Measurements from ENCODE around the gene CR1. TPM values are rescaled to one million over a fixed set of nuclear protein-coding genes. Genes with fewer than 3 reads are reported as not detected.
"Not testable (repeated sequence)": the region's sequence is repeated elsewhere in the genome, so short reads cannot be mapped to it uniquely, and the experiment has no call there.

Gene CR1
- total RNA-seq, 1 experiment from 2014 or later, result not detected

DNA sequence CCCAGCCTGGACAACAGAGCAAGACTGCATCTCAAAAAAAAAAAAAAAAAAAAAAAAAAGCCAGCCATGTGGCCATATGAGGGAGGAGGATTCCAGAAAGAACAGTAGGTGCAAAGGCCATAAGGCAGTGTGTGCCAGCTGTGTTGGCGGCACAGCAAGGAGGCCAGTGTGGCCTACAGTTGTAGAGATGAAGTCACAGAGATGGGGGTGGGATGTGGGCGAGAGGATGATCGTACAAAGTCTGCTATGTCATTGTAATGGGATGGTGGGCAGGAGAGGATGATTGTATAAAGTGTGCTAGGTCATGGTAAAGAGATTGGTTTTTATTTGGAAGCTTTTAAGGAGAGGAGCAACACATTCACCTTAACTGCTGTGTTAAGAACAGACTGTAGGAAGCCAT, 9.8 kb upstream of the CR1 start:
- intact Hi-C loops (cut with micrococcal nuclease; ENCODE audit: unreplicated experiment), result no loop called here
- no TSS peak for BruUV-seq (replicated peaks)
- H3K27me3 Mint-ChIP-seq (ENCODE audit: unreplicated experiment), result peaks cover 27% of the 10 kb centered on the region

DNA sequence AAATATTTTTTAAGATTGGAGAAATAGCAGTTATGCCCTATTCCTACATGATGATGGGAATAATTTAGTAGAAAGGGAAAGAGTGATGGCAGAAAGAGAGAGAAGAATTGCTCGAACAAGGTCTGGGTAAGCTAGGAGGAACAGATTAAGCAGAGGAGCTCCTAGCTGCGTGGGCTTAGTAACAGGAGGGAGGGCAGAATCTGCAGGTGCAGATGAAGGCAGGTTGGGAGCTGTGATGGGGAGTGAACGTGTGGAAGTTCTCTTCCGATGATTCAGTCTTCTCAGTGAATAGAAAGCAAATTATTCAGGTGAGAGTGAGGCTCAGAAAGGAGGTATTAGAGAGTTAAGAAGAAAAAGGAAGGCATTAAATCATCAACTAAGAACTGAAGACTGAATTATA, 8.3 kb upstream of the CR1 start:
- Mint-ChIP-seq H3K4me3 (ENCODE audit: low read depth, unreplicated experiment) (no peak overlapping the region), H3K36me3 (ENCODE audit: insufficient read depth, unreplicated experiment) (no peaks in the 10 kb centered on the region), H3K27ac (ENCODE audit: unreplicated experiment) (no peak overlapping the region), H3K9me3 (ENCODE audit: low read depth, unreplicated experiment) (no peaks in the 10 kb centered on the region), H3K4me1 (ENCODE audit: low read depth, unreplicated experiment) (peaks cover 8% of the 10 kb centered on the region), H3K27me3 (ENCODE audit: unreplicated experiment) (peaks cover 27% of the 10 kb centered on the region)
- BruUV-seq (replicated peaks), result no TSS peak
- intact Hi-C loops (cut with micrococcal nuclease; ENCODE audit: unreplicated experiment), result no loop called here
- CTCF ChIA-PET, result no interaction called here
- TF ChIP-seq, protein P1, sequence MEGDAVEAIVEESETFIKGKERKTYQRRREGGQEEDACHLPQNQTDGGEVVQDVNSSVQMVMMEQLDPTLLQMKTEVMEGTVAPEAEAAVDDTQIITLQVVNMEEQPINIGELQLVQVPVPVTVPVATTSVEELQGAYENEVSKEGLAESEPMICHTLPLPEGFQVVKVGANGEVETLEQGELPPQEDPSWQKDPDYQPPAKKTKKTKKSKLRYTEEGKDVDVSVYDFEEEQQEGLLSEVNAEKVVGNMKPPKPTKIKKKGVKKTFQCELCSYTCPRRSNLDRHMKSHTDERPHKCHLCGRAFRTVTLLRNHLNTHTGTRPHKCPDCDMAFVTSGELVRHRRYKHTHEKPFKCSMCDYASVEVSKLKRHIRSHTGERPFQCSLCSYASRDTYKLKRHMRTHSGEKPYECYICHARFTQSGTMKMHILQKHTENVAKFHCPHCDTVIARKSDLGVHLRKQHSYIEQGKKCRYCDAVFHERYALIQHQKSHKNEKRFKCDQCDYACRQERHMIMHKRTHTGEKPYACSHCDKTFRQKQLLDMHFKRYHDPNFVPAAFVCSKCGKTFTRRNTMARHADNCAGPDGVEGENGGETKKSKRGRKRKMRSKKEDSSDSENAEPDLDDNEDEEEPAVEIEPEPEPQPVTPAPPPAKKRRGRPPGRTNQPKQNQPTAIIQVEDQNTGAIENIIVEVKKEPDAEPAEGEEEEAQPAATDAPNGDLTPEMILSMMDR (IDR thresholded peaks at IDR 0.05; ENCODE audit: unreplicated experiment), result no peak
- DNase-seq, result no peak

More for the DNA sequence above, 9.8 kb upstream of the CR1 start:
- TF ChIP-seq, protein P1 (IDR thresholded peaks at IDR 0.05; ENCODE audit: unreplicated experiment), result no peak
- CTCF ChIA-PET, result no interaction called here
- no peak for DNase-seq
- H3K27ac Mint-ChIP-seq (ENCODE audit: unreplicated experiment), result no peak overlapping the region
- H3K9me3 Mint-ChIP-seq (ENCODE audit: low read depth, unreplicated experiment), result no peaks in the 10 kb centered on the region
- peaks cover 8% of the 10 kb centered on the region for H3K4me1 Mint-ChIP-seq (ENCODE audit: low read depth, unreplicated experiment)
- H3K36me3 Mint-ChIP-seq (ENCODE audit: insufficient read depth, unreplicated experiment), result no peaks in the 10 kb centered on the region
- no peak overlapping the region for H3K4me3 Mint-ChIP-seq (ENCODE audit: low read depth, unreplicated experiment)

DNA sequence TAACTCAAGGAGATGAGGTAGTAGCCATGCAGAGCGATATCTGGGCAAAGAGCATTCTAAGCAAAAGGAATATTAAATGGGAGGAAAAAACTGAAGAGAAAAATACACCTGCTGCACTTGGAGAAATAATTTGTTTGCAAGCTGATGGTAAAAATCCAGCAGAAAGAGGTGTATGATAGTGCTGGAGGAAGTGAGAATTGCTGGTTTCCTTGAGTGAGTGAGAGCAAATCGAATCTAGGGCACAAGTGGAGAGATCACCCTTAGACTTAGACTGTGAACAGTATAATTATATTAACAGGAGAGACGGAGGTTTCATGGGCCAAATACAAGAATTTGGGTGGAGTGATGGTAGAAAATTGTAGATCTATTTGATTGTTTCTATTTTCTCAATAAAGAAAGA, 2.7 kb upstream of the CR1 start:
- peaks cover 5% of the 10 kb centered on the region for H3K4me1 Mint-ChIP-seq (ENCODE audit: low read depth, unreplicated experiment)
- TF ChIP-seq, protein P1 (IDR thresholded peaks at IDR 0.05; ENCODE audit: unreplicated experiment), result no peak
- H3K27me3 Mint-ChIP-seq (ENCODE audit: unreplicated experiment), result peaks cover under 1% of the 10 kb centered on the region
- no TSS peak for BruUV-seq (replicated peaks)
- H3K9me3 Mint-ChIP-seq (ENCODE audit: low read depth, unreplicated experiment), result no peaks in the 10 kb centered on the region
- peaks cover 6% of the 10 kb centered on the region for H3K36me3 Mint-ChIP-seq (ENCODE audit: insufficient read depth, unreplicated experiment)
- no peak overlapping the region for H3K27ac Mint-ChIP-seq (ENCODE audit: unreplicated experiment)
- no peak overlapping the region for H3K4me3 Mint-ChIP-seq (ENCODE audit: low read depth, unreplicated experiment)
- CTCF ChIA-PET, result no interaction called here
- DNase-seq, result no peak
- intact Hi-C loops (cut with micrococcal nuclease; ENCODE audit: unreplicated experiment), result no loop called here

DNA sequence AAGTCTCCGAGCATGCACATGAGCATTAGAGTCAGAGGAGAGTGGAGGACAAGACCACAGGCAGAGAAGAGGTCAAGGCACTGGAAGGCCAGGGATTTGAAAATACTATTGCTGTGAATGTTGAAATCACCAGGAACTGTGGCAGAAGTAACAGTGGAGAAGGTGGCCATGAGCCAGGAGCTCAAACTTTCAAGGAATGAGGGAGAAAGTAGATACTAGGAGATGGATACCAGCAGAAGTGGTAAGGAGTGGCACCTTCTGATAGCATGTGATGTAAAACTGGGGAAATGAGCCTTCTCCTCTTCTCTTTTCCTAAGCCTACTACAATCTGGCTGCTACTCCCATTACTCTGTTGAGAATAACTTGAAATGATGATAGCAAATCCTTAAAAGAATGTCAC, 1.8 kb upstream of the CR1 start:
- Mint-ChIP-seq H3K4me3 (ENCODE audit: low read depth, unreplicated experiment) (no peak overlapping the region), H3K27me3 (ENCODE audit: unreplicated experiment) (no peaks in the 10 kb centered on the region), H3K9me3 (ENCODE audit: low read depth, unreplicated experiment) (no peaks in the 10 kb centered on the region), H3K36me3 (ENCODE audit: insufficient read depth, unreplicated experiment) (peaks cover 6% of the 10 kb centered on the region), H3K27ac (ENCODE audit: unreplicated experiment) (no peak overlapping the region), H3K4me1 (ENCODE audit: low read depth, unreplicated experiment) (peaks cover 5% of the 10 kb centered on the region)
- DNase-seq, result no peak
- BruUV-seq (replicated peaks), result no TSS peak
- CTCF ChIA-PET, result no interaction called here
- TF ChIP-seq, protein P1 (IDR thresholded peaks at IDR 0.05; ENCODE audit: unreplicated experiment), result no peak
- intact Hi-C loops (cut with micrococcal nuclease; ENCODE audit: unreplicated experiment), result no loop called here

DNA sequence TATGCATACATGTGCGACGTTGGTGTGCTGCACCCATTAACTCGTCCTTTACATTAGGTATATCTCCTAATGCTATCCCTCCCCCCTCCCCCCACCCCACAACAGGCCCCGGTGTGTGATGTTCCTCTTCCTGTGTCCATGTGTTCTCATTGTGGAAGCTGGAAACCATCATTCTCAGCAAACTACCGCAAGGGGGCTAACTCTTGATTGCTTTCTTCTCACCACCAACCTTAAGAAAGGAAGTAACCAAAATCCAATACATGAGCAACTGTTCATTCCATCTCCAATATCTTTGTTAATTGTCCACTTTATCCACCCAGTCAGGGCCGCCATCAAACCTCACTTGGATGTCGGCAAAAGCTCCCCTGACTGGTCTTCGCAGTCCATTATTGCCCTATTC, 676 bp upstream of the CR1 start:
- CTCF ChIA-PET; H3K36me3 Mint-ChIP-seq (ENCODE audit: insufficient read depth, unreplicated experiment); H3K9me3 Mint-ChIP-seq (ENCODE audit: low read depth, unreplicated experiment); DNase-seq; H3K4me1 Mint-ChIP-seq (ENCODE audit: low read depth, unreplicated experiment); H3K4me3 Mint-ChIP-seq (ENCODE audit: low read depth, unreplicated experiment); BruUV-seq (replicated peaks); H3K27me3 Mint-ChIP-seq (ENCODE audit: unreplicated experiment); H3K27ac Mint-ChIP-seq (ENCODE audit: unreplicated experiment): not testable (repeated sequence)
- intact Hi-C loops (cut with micrococcal nuclease; ENCODE audit: unreplicated experiment), result loop anchor here (5.0 kb wide), 1 partner anchor 88 kb away; no protein-coding TSS in a partner anchor

All from Calu3 (cell line).